Measurements from ENCODE around the gene FBLN1. TPM values are rescaled to one million over a fixed set of nuclear protein-coding genes. Genes with fewer than 3 reads are reported as not detected.

The FBLN1 gene
- total and polyA plus RNA-seq, 2 of the 13 experiments (the other 11 are each of a cell fraction or from before 2014, with no cell fraction given) = 37.3 to 103 TPM

DNA sequence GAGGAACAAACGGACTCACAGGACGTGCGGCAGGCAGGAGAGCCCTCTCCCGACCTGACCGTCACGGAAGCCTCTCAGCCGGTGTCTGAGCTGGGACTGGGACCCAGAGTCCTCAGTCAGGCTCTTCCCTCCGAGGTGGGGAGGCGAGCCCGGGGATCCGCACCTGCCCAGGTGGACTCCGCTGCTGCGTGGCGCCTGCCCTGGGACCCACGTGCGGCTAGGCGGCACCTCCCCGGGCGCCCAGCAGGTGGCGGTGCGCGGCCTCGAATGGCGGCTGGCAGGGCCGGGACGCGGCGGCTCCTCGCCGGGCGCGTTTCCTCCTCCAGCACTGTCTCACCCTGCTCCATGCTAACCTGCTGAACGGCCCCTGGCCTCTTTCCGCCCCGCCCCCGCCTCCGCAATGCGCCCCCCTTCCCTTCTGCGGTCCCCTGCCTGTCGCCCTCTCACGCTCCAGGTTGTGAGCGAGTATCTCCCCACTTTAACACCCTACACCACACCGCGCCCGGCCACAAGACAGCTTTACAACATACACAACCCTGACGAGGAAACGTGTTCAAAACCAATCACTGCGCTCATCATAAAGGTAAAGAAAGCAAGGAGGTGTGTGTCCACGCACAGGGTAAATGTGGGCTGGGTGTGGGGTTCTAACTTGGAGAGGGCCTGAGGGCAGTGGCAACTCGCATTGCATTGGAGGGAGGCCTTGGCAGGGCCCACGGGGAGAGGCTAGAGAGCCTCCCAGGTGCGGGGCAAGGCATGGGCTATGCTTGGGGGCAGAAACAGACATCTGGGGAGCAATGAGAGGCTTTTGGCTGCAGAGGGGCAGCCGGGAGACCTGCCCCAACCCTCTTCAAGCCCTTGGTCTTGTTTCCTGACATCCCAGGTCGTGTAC, 143.1 kb downstream of the FBLN1 start (continued):
- TF ChIP-seq ZNF276 (CRISPR knock-in tag; IDR thresholded peaks at IDR 0.05; ENCODE audit: low read depth) = 0 out of 2 replicates have a peak, but pooled peaks have one; percentile 61
- TF ChIP-seq ZFX (CRISPR knock-in tag; IDR thresholded peaks at IDR 0.05; ENCODE audit: low read depth) = peak; percentile 49; the same call in 1 of the 2 replicates
- peak; percentile 51; the same call in 1 of the 2 replicates for TF ChIP-seq SPEN (CRISPR knock-in tag; IDR thresholded peaks at IDR 0.05; ENCODE audit: low read depth)
- TF ChIP-seq TIGD3 (CRISPR knock-in tag; IDR thresholded peaks at IDR 0.05; ENCODE audit: borderline replicate concordance) = no peak
- 0 out of 2 replicates have a peak, but pooled peaks have one; percentile 31 for TF ChIP-seq ZNF468 (CRISPR knock-in tag; IDR thresholded peaks at IDR 0.05)
- no peak for TF ChIP-seq ZNF367 (CRISPR knock-in tag; IDR thresholded peaks at IDR 0.05; ENCODE audit: borderline replicate concordance)
- TF ChIP-seq MXD1 (CRISPR knock-in tag; IDR thresholded peaks at IDR 0.05) = peak; percentile 60; the same call in 1 of the 2 replicates
- 0 out of 2 replicates have a peak, but pooled peaks have one; percentile 32 for TF ChIP-seq MEIS2 (CRISPR knock-in tag; IDR thresholded peaks at IDR 0.05)
- TF ChIP-seq ZNF337 (CRISPR knock-in tag; IDR thresholded peaks at IDR 0.05; ENCODE audit: borderline replicate concordance, low read depth) = no peak
- peak; percentile 82; the same call in 1 of the 2 replicates for TF ChIP-seq MXD4 (CRISPR knock-in tag; IDR thresholded peaks at IDR 0.05)
- TF ChIP-seq SOX6 (IDR thresholded peaks at IDR 0.05) = no peak
- TF ChIP-seq SOX6 (CRISPR knock-in tag; IDR thresholded peaks at IDR 0.05) = no peak
- TF ChIP-seq, protein P1, sequence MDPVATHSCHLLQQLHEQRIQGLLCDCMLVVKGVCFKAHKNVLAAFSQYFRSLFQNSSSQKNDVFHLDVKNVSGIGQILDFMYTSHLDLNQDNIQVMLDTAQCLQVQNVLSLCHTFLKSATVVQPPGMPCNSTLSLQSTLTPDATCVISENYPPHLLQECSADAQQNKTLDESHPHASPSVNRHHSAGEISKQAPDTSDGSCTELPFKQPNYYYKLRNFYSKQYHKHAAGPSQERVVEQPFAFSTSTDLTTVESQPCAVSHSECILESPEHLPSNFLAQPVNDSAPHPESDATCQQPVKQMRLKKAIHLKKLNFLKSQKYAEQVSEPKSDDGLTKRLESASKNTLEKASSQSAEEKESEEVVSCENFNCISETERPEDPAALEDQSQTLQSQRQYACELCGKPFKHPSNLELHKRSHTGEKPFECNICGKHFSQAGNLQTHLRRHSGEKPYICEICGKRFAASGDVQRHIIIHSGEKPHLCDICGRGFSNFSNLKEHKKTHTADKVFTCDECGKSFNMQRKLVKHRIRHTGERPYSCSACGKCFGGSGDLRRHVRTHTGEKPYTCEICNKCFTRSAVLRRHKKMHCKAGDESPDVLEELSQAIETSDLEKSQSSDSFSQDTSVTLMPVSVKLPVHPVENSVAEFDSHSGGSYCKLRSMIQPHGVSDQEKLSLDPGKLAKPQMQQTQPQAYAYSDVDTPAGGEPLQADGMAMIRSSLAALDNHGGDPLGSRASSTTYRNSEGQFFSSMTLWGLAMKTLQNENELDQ (CRISPR knock-in tag; IDR thresholded peaks at IDR 0.05; ENCODE audit: borderline replicate concordance) = no peak
- TF ChIP-seq, protein P2, sequence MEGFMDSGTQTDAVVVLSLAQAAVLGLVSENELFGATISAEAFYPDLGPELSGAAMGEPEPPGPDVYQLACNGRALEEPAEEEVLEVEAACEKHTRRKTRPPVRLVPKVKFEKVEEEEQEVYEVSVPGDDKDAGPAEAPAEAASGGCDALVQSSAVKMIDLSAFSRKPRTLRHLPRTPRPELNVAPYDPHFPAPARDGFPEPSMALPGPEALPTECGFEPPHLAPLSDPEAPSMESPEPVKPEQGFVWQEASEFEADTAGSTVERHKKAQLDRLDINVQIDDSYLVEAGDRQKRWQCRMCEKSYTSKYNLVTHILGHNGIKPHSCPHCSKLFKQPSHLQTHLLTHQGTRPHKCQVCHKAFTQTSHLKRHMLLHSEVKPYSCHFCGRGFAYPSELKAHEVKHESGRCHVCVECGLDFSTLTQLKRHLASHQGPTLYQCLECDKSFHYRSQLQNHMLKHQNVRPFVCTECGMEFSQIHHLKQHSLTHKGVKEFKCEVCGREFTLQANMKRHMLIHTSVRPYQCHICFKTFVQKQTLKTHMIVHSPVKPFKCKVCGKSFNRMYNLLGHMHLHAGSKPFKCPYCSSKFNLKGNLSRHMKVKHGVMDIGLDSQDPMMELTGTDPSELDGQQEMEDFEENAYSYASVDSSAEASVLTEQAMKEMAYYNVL (CRISPR knock-in tag; IDR thresholded peaks at IDR 0.05; ENCODE audit: borderline replicate concordance) = peak; percentile 16; the same call in 1 of the 2 replicates
- TF ChIP-seq ZFY (CRISPR knock-in tag; IDR thresholded peaks at IDR 0.05) = peak; percentile 57
- TF ChIP-seq CBFB (CRISPR knock-in tag; IDR thresholded peaks at IDR 0.05) = no peak
- TF ChIP-seq MEIS1 (CRISPR knock-in tag; IDR thresholded peaks at IDR 0.05; ENCODE audit: borderline replicate concordance) = 0 out of 2 replicates have a peak, but pooled peaks have one; percentile 56

Data from HepG2 (cell line).